CD4-positive, alpha-beta T cell treated with Interleukin-15 for 1 hour (primary cell): ENCODE measurements around the gene S100A6.
"Not testable (repeated sequence)": the region's sequence is repeated elsewhere in the genome, so short reads cannot be mapped to it uniquely, and the experiment has no call there.

ENCODE experiments used
- DNase-seq: peaks from one replicate; pipeline ENCODE4 v3.0.0-alpha.2; 2020

The S100A6 gene

GRCh38 chr1:153526132-153526543 lies 9.7 kb downstream of the S100A6 start:
- DNase-seq = no peak

- DNase-seq = no peak
These were observed 10.6 kb downstream of the S100A6 start for GRCh38 chr1:153525088-153525728.

GRCh38 chr1:153522353-153523048 lies 13.3 kb downstream of the S100A6 start:
- DNase-seq = not testable (repeated sequence)

GRCh38 chr1:153521808-153522207 lies 14.0 kb downstream of the S100A6 start:
- not testable (repeated sequence) for DNase-seq

GRCh38 chr1:153520818-153521476 lies 14.8 kb downstream of the S100A6 start:
- DNase-seq = no peak

GRCh38 chr1:153520137-153520691 lies 15.6 kb downstream of the S100A6 start:
- DNase-seq = not testable (repeated sequence)

GRCh38 chr1:153519242-153519641 lies 16.5 kb downstream of the S100A6 start:
- no peak for DNase-seq

- DNase-seq = no peak
These were observed 20.0 kb downstream of the S100A6 start for GRCh38 chr1:153515504-153516394.

- no peak for DNase-seq
These were observed 22.1 kb downstream of the S100A6 start for GRCh38 chr1:153513666-153514065.

- DNase-seq = no peak
These were observed 22.8 kb downstream of the S100A6 start for GRCh38 chr1:153513023-153513422.

- DNase-seq = peak; percentile 77
These were observed 24.8 kb downstream of the S100A6 start for GRCh38 chr1:153510984-153511410.

- peak; percentile 33 for DNase-seq
These were observed 25.9 kb downstream of the S100A6 start for GRCh38 chr1:153509729-153510354.

GRCh38 chr1:153509036-153509435 lies 26.8 kb downstream of the S100A6 start:
- no peak for DNase-seq

GRCh38 chr1:153507926-153508583 lies 27.7 kb downstream of the S100A6 start:
- no peak for DNase-seq

GRCh38 chr1:153506831-153507413 lies 28.9 kb downstream of the S100A6 start:
- no peak for DNase-seq

- DNase-seq = no peak
These were observed 29.4 kb downstream of the S100A6 start for GRCh38 chr1:153506386-153506785.

- no peak for DNase-seq
These were observed 30.2 kb downstream of the S100A6 start for GRCh38 chr1:153505576-153505975.

GRCh38 chr1:153503766-153504165 lies 32.0 kb downstream of the S100A6 start:
- no peak for DNase-seq

GRCh38 chr1:153498746-153499145 lies 37.0 kb downstream of the S100A6 start:
- no peak for DNase-seq

- DNase-seq = no peak
These were observed 40.3 kb downstream of the S100A6 start for GRCh38 chr1:153495536-153495935.

- DNase-seq = peak; percentile 60
These were observed 40.7 kb downstream of the S100A6 start for GRCh38 chr1:153494976-153495535.
